Measurements from ENCODE around the gene SS18L1.

DNA sequence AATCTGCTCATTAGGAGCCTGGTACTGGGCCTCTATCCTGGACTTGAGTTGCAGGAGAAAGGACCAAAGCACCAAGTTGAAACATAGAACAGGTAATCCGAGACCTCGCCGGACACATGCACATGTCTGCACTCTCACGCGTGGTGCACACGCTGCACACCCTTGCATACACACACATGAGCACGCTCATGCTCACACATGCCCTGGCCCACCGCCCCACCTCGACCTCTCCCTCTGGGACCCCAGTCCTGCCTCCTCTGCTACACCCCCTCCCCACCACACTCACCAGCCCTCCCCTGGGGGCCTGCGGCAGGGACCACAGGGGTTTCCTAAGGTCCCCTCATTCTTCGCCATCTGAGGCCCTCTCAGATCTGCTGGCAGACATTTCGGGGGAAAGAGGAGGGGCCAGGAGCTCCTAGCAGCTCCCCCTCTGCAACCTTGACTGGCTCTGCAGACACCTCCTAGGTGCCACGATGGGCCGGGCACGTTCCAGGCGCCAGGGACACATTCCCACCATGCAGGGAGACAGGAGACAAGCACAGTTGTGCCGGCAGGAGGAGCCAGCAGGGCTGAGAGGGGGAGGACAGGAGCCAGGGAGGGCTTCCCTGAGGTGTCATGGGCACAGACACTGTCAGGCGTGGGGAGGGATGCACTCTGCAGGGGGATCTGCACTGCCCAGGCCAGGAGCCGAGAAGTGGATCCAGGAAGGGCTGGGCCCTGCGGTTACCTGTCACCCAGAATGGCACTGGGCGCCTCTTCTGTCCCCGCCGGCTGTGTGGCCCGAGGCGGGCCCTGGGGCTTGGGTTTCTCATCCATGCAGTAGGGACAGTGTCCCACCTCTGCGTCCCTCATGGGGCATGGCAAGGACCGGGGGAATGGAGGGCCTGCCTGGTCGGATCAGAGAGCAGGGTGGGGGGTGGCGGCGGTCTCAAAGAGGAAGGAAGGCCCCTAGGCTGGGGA lies 46.9 kb upstream of the SS18L1 start:
- TF ChIP-seq, protein P1, sequence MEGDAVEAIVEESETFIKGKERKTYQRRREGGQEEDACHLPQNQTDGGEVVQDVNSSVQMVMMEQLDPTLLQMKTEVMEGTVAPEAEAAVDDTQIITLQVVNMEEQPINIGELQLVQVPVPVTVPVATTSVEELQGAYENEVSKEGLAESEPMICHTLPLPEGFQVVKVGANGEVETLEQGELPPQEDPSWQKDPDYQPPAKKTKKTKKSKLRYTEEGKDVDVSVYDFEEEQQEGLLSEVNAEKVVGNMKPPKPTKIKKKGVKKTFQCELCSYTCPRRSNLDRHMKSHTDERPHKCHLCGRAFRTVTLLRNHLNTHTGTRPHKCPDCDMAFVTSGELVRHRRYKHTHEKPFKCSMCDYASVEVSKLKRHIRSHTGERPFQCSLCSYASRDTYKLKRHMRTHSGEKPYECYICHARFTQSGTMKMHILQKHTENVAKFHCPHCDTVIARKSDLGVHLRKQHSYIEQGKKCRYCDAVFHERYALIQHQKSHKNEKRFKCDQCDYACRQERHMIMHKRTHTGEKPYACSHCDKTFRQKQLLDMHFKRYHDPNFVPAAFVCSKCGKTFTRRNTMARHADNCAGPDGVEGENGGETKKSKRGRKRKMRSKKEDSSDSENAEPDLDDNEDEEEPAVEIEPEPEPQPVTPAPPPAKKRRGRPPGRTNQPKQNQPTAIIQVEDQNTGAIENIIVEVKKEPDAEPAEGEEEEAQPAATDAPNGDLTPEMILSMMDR (conservative IDR thresholded peaks at IDR 0.05; ENCODE audit: low read depth, low read length), result no peak
- TF ChIP-seq EZH2 (IDR thresholded peaks at IDR 0.05; ENCODE audit: borderline replicate concordance, low read depth, low read length, poor library complexity, severe bottlenecking), result no peak

All from A673 (cell line).